HG02678 (cell line): ENCODE measurements around the gene YTHDF1.

ENCODE experiments used
- ATAC-seq: cut with Tn5 transposase; IDR thresholded peaks from one replicate; pipeline ENCODE4 v1.9.1; 2021; ENCODE audit warnings: mild to moderate bottlenecking, moderate library complexity; ENCODE audit not compliant: unreplicated experiment

YTHDF1 gene

DNA sequence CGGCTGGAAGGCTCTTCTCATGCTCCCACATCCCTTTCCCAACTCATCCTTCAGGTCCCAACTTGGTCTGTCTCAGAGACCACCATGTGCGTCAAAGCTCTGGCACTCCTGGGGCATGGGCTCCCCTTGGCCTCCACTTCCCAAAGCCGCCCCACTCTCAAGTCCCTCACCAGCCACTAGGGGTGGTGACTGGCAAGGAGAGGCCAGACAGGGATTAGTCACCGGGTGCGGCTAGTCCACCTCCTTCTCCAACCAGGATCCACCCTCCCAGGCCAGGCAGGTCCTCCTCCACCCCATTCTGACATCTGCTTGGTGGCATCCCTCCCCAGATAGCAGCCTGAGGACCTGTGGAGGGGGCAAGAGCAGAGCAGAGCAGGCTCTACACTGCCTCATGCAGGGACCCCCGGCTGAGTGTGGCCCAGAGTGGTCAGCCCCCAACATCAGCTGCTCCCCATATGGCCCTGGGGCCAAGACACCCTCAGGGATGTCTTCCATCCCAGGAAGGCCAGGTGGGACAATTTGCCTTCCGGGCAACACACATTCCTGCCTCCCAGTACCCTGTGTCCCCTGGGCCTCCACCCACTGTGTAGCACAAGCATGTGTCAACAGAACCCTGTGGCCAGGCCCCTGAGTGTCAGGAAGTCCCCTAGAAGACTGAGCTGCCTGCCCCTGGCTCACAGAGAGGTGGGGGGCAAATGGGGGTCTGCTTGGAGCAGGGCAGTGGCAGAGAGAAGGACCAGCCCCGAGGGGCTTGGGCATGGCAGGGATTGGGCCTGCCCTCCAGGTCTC is 29.2 kb downstream of the YTHDF1 start:
- ATAC-seq: no peak

DNA sequence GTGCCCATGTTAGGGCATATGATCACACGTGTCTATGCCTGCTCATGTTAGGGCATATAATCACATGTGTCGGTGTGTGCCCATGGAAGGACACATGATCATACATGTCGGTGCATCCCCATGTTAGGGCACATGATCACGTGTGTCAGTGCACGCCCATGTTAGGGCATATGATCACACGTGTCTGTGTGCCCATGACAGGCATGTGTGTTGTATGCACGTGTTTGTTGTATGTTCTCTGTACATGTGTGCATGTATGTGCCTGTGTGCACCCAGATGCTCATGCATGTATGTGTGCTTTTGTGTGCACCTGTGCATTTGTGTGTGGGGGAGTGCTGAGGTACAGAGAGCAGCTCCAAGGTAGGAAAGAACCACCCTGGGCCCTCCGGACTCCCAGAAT is 29.8 kb downstream of the YTHDF1 start:
- no peak for ATAC-seq

DNA sequence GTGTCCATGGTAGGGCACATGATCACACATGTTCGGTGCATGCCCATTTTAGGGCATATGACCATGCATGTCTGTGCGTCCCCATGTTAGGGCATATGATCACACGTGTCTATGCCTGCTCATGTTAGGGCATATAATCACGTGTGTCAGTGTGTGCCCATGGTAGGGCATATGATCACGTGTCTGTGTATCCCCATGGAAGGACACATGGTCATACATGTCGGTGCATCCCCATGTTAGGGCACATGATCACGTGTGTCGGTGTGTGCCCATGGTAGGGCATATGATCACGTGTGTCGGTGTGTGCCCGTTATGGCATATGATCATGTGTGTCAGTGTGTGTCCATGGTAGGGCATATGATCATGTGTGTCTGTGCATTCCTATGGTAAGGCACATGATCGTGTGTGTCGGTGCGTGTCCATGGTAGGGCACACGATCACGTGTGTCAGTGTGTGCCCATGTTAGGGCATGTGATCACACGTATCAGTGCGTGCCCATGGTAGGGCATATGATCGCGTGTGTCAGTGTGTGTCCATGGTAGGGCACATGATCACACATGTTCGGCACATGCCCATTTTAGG is 30.6 kb downstream of the YTHDF1 start:
- ATAC-seq: no peak

DNA sequence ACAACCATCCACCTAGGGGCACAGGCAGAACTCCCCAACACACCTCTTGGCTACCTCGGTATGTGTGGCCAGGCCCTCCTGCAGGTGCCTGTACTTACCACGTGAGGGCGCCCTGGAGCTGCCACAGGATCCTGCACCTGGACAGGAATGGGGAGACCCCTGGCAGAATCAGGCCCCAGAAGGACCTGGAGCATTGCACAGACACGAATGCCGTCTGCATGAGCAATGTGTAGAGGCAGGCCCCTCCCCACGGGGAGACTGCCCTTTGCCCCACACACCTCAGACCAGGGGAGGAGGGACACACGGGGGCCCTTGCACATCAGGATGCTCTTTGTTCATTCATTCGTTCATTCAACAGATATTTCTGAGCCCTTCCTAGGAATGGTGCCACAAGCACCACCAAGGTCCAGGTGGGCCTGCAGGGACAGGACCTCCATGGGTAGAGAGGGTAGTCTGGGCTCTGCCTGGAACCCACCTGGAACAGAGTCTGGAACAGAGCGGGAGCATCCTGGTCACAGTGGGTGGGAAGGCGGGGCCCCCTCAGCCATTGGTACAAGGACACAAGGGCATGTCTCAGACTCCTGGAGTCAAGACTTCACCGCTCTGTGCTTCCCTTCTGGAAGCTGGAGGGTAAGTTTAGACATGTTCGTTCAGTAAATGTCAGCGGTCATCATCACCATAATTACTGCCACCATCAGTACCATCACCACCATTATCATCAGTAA is 32.3 kb downstream of the YTHDF1 start:
- ATAC-seq: no peak

- ATAC-seq: no peak
Observed at GRCh38 chr20:63182946-63183415, 33.0 kb downstream of the YTHDF1 start.

DNA sequence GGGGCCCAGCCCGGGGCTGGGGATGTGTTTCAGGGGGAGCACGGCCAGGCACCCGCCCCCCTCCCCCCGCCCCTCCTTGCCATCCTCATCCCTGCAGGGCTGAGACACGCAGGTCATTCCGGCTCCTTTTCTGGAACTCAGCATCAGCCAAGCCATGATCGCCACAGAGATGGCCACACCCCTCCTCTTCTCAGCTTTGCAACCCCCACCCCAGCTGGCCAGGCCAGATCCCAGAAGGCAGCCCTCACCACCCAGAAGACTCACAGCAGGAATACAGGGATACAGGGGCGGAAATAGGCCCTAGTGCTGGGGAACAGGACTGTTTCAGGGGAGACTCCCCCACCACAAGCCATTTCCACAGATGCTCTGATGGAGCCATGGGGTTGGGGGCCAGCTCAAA is 33.5 kb downstream of the YTHDF1 start:
- no peak for ATAC-seq

GRCh38 chr20:63181226-63181625 is 34.7 kb downstream of the YTHDF1 start:
- no peak for ATAC-seq

DNA sequence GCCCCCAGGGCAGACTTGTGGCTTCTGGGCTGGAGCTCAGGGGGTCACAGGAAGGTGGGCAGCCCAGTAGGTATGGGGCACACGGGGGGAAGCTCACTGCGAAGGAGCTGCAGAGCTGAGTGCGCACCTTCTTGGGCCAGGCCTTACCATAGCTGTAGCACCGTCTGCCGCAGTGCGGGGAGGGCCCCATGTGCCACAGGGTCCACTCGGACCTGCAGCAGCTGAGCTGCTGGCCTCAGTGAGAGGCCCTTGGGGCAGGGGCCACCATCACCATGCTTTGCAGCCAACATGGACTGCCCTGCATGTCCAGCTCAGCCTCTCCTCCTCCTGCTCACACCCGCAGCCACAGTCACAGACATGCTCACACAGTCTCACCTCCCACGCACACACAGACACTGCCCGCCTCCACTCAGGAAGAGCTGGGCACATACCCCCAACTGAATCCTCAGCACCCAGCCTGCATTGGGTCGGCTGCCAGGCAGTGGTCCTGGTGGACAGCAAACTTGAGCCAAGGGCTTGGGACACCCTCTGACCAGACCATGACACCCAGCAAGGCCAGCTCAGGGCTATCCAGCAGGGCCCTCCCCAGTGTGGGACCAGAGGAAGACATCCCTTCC is 35.3 kb downstream of the YTHDF1 start:
- no peak for ATAC-seq

GRCh38 chr20:63179687-63180568 is 36.0 kb downstream of the YTHDF1 start:
- ATAC-seq: no peak

DNA sequence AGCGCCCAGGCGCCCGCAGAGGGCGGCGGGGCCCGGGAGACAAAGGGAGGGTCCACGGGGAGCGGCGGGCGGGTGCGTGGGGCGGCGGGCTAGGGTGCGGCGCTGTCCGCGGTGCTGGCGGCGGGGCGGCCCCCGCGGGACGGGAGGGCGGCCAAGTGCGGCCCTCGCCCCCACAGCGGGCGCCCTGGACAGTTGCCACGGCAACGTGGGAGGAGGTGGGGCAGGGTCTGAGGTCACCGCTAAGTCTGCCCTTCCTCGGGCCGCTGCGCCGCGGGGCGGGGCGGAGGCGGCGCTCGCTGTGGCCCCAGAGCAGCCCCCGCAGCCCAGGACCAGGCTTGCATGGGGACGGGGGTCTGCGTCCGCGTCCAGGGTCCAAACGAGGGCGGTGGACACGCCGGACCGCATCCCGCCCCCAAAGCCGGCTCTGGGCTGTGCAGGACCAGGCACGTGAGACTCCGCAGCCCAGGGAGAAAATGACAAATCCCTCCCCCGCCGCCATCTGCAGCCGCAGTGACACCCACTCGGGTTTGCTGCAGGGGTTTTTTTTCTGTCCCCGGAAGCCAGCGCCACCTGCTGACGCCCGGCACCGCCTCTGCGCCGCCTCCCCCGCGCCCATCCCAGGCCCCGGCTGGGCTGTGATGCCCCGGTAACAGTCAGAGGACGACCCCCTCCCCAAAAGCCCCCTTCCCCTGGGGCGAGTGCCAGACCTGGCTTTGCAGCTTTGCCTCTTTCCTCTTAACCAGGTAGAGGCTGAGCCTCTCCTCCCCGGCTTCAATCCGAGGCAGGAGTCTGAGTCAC is 36.8 kb downstream of the YTHDF1 start:
- no peak for ATAC-seq

DNA sequence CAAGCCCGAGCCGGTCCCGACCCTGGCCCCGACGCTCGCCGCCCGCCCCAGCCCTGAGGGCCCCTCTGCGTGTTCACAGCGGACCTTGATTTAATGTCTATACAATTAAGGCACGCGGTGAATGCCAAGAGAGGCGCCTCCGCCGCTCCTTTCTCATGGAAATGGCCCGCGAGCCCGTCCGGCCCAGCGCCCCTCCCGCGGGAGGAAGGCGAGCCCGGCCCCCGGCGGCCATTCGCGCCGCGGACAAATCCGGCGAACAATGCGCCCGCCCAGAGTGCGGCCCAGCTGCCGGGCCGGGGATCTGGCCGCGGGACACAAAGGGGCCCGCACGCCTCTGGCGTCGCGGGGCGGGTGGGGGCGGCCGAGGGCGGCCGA is 37.5 kb downstream of the YTHDF1 start:
- no peak for ATAC-seq

DNA sequence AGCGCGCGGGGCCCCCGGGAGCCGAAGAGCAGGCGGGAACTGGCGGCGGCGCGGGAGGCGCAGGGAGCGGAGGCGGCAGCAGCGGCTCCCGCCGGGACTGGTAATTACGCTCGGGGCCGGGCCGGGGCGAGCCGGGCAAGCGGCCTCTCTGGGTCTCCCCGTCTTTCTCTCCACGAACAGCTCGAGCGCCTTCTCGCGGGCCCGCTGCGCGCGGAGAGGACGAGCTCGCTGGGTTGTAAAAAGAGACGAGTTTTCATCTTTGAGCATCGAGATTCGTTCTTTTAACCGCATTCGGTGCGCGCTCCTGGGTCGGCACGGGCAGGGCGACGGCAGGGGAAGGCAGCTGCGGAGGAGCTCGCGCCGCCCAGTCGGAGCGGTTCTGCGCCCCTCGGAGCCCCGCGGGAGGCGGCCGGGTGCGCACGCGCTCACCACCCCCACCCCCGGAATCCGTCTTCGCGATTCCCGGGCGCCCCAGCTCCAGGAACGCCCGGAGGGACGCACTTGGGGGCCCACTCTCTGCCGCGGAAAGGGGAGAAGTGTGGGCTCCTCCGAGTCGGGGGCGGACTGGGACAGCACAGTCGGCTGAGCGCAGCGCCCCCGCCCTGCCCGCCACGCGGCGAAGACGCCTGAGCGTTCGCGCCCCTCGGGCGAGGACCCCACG is 38.0 kb downstream of the YTHDF1 start:
- ATAC-seq: no peak

- no peak for ATAC-seq
Observed at GRCh38 chr20:63177134-63177784, 38.7 kb downstream of the YTHDF1 start.

DNA sequence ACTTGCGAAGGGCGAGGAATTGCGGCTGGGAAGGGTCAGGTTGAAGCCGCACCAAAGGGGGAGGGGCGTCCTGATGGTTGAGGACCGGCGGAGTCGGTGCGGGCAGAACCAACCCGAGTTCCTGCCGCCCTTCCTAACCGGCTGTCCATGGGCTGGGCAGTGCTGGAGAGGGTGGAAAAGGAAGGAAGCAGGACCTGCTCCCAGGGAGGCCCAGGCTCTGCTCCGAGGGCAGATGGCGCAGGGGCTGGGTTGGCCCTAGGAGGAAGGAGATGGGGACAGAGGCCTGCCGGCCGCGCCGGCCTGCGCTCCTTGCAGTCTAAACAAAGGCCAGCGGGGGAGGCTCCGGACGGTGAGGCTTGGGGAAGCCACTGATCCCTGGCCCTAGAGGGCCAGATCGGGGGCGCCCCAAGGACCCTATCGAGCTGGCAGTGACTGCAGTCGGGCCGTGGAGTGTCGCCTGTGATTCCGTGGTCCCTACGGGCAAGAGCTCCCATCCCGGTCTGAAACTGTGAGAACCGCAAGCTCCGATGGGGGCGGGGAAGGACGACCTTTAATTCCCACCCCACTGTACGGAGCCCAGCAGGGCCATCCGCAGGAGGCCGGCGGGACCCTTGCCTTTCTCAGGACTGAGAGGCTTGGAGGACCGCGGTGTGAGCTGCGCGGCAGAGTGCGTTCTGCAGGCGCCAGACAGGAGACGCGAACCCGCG is 39.4 kb downstream of the YTHDF1 start:
- no peak for ATAC-seq

DNA sequence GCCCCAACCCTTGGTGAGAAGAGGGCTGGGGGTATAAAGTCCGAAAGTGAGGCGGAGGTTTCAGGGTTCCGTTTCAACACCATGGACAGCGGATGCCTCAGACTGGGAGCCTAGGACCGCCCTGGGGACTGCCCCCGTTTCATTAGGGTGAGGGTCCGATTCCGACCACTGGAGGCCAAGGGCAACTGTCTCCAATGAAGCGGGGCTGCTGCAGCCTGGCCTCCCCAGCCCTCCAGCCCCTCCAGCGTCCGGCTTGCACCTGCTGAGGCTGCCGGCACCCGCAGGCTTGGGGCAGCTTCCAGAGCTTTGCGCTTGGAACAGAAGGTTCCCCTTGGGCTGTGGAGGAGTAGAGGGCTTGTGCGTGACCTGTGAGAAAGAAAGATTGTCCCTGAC is 39.9 kb downstream of the YTHDF1 start:
- ATAC-seq: no peak

- ATAC-seq: no peak
Observed at GRCh38 chr20:63175038-63175895, 40.7 kb downstream of the YTHDF1 start.
